Left kidney (tissue), 2 donors: Measurements from ENCODE around the gene NACC1. TPM values are rescaled to one million over a fixed set of nuclear protein-coding genes. Genes with fewer than 3 reads are reported as not detected.
"Not testable (repeated sequence)": the region's sequence is repeated elsewhere in the genome, so short reads cannot be mapped to it uniquely, and the experiment has no call there.

Experiments
- DNase-seq: peaks from one replicate; pipeline ENCODE4 v3.0.0-alpha.2; 2013
- polyA plus RNA-seq: library from polyadenylated mRNA; unstranded; fragments of 120-200 nt; gene quantifications from one replicate; pipeline ENCODE4 v1.2.1, GENCODE V29; 2013; ENCODE audit not compliant: insufficient read length

Gene NACC1
- polyA plus RNA-seq, 1 donor, result 20.6 TPM

GRCh38 chr19:13163609-13164342, 45.7 kb downstream of the NACC1 start:
- DNase-seq, result peak; percentile 82

GRCh38 chr19:13164343-13165161, 46.5 kb downstream of the NACC1 start:
- DNase-seq, result peak; percentile 88

GRCh38 chr19:13165162-13165997, 47.3 kb downstream of the NACC1 start:
- DNase-seq, result no peak

- DNase-seq, result not testable (repeated sequence)
These were observed 48.1 kb downstream of the NACC1 start for GRCh38 chr19:13166151-13166550.

- DNase-seq, result no peak
These were observed 51.7 kb downstream of the NACC1 start for GRCh38 chr19:13169769-13170168.

GRCh38 chr19:13171146-13171545, 53.1 kb downstream of the NACC1 start:
- DNase-seq, result no peak

- DNase-seq, result no peak
These were observed 54.5 kb downstream of the NACC1 start for GRCh38 chr19:13172346-13173138.

- DNase-seq, result no peak
These were observed 55.2 kb downstream of the NACC1 start for GRCh38 chr19:13173139-13173737.

GRCh38 chr19:13176345-13176744, 58.3 kb downstream of the NACC1 start:
- DNase-seq, result no peak

- not testable (repeated sequence) for DNase-seq
These were observed 59.5 kb downstream of the NACC1 start for GRCh38 chr19:13177584-13177983.

- not testable (repeated sequence) for DNase-seq
These were observed 60.2 kb downstream of the NACC1 start for GRCh38 chr19:13178291-13178690.

GRCh38 chr19:13181747-13182388, 63.8 kb downstream of the NACC1 start:
- DNase-seq, result peak; percentile 49

- DNase-seq, result not testable (repeated sequence)
These were observed 66.9 kb downstream of the NACC1 start for GRCh38 chr19:13184926-13185325.

GRCh38 chr19:13185763-13186657, 67.9 kb downstream of the NACC1 start:
- DNase-seq, result not testable (repeated sequence)

GRCh38 chr19:13186688-13187087, 68.6 kb downstream of the NACC1 start:
- DNase-seq, result not testable (repeated sequence)

- DNase-seq, result no peak
These were observed 69.4 kb downstream of the NACC1 start for GRCh38 chr19:13187419-13187818.

GRCh38 chr19:13189600-13189999, 71.5 kb downstream of the NACC1 start:
- DNase-seq, result no peak
